Measurements from ENCODE around the gene NLRP11. TPM values are rescaled to one million over a fixed set of nuclear protein-coding genes. Genes with fewer than 3 reads are reported as not detected.

The NLRP11 gene
- total and polyA plus RNA-seq, 10 of the 15 experiments (the other 5 are each of a cell fraction or from before 2014, with no cell fraction given) = 0.02 to 16.2 (median 0.09) TPM; not detected in 5

- POLR2A ChIA-PET = no interaction called here
- RAD21 ChIA-PET (ENCODE audit: unreplicated experiment) = no interaction called here
- WGBS (ENCODE audit: insufficient coverage, insufficient replicate concordance, low lambda C conversion rate, missing lambda C conversion rate) = 90% methylated on average over 13 of the region's 14 CpGs
- H3K27me3 ChIP-seq (replicated peaks in 1 of 2; ENCODE audit: control insufficient read depth in 2 of 2, insufficient read depth in 2 of 2, low read length in 1 of 2) = no peaks in the 10 kb centered on the region
- no peak overlapping the region for H3K4me2 ChIP-seq (ENCODE audit: control insufficient read depth, insufficient read depth)
- ATAC-seq (no peak), FAIRE-seq (no peak), DNase-seq (ENCODE audit: low read depth, low spot score) (no peak)
- H4K20me1 ChIP-seq (ENCODE audit: control insufficient read depth, insufficient read depth) = no peaks in the 10 kb centered on the region
- CTCF ChIA-PET = no interaction called here
- H2AFZ ChIP-seq (ENCODE audit: control insufficient read depth, low read depth, low read length) = no peak overlapping the region
- in situ Hi-C loops (cut with MboI) (no loop called here), intact Hi-C loops (cut with micrococcal nuclease; ENCODE audit: unreplicated experiment) (no loop called here)
- H3K36me3 ChIP-seq (ENCODE audit: control insufficient read depth in 2 of 2, insufficient read depth in 2 of 2, low read length in 1 of 2) = no peaks in the 10 kb centered on the region
- peaks cover 6% of the 10 kb centered on the region; the same call in 2 of the 3 replicates for H3K9me3 ChIP-seq (replicated peaks; ENCODE audit: control insufficient read depth, insufficient read depth, low read length)
- H3K27ac ChIP-seq (ENCODE audit: control insufficient read depth, insufficient read depth) = no peak overlapping the region
- SMC1A ChIA-PET (ENCODE audit: uncharacterized antibody, unreplicated experiment) = interaction anchor here (0.5 kb wide), 1 partner anchor 135 kb away, joined by 3 read pairs; no protein-coding TSS in a partner anchor
- peaks cover 17% of the 10 kb centered on the region for H3K4me1 ChIP-seq (ENCODE audit: control insufficient read depth, insufficient read depth, low read length)
- BruUV-seq (replicated peaks) = no TSS peak
- H3K9ac ChIP-seq (ENCODE audit: control insufficient read depth, insufficient read depth, low read length) = no peak overlapping the region
- H3K4me3 ChIP-seq = no peak overlapping the region
- no peaks in the 10 kb centered on the region for H3K79me2 ChIP-seq (ENCODE audit: control insufficient read depth, insufficient read depth, low read length)
- TF ChIP-seq RELA (IDR thresholded peaks at IDR 0.05; ENCODE audit: borderline replicate concordance, partially characterized antibody) = no peak
- TF ChIP-seq SKIL (IDR thresholded peaks at IDR 0.05; ENCODE audit: low read depth, poor library complexity, severe bottlenecking) = no peak
- no peak for TF ChIP-seq SMAD5 (IDR thresholded peaks at IDR 0.05; ENCODE audit: low read depth)
- TF ChIP-seq MLLT1 (IDR thresholded peaks at IDR 0.05) = no peak
- no peak for TF ChIP-seq FOXM1 (IDR thresholded peaks at IDR 0.05; ENCODE audit: low read depth, low read length)
- no peak for TF ChIP-seq KDM1A (IDR thresholded peaks at IDR 0.05; ENCODE audit: borderline replicate concordance)
- TF ChIP-seq SIX5 (IDR thresholded peaks at IDR 0.05; ENCODE audit: low read depth, low read length, severe bottlenecking) = no peak
- no peak for TF ChIP-seq ZBTB4 (CRISPR knock-in tag; IDR thresholded peaks at IDR 0.05)
- TF ChIP-seq TCF7 (IDR thresholded peaks at IDR 0.05; ENCODE audit: borderline replicate concordance) = no peak
- no peak for TF ChIP-seq EP300 (IDR thresholded peaks at IDR 0.05; ENCODE audit: borderline replicate concordance in 1 of 2, control insufficient read depth in 1 of 2, low read depth in 2 of 2, low read length in 2 of 2)
- TF ChIP-seq GABPA (IDR thresholded peaks at IDR 0.05; ENCODE audit: low read depth) = no peak
- TF ChIP-seq ETV6 (conservative IDR thresholded peaks at IDR 0.05 in 1 of 2, IDR thresholded peaks at IDR 0.05 in 1 of 2; ENCODE audit: borderline replicate concordance in 1 of 2, low read depth in 1 of 2) = no peak
- no peak for TF ChIP-seq TARDBP (IDR thresholded peaks at IDR 0.05; ENCODE audit: borderline replicate concordance)
- no peak for TF ChIP-seq SMARCA5 (IDR thresholded peaks at IDR 0.05)
- TF ChIP-seq CHD4 (IDR thresholded peaks at IDR 0.05) = no peak
- no peak for TF ChIP-seq E4F1 (IDR thresholded peaks at IDR 0.05; ENCODE audit: borderline replicate concordance, partially characterized antibody)
Observed at GRCh38 chr19:55858401-55858800, 26.6 kb upstream of the NLRP11 start.
